Testis (tissue), 3 donors: ENCODE measurements around the gene NUDT2. TPM values are rescaled to one million over a fixed set of nuclear protein-coding genes. Genes with fewer than 3 reads are reported as not detected.

Source experiments
- DNase-seq: peaks from one replicate; pipeline ENCODE4 v3.0.0-alpha.2; 2019
- H3K27ac ChIP-seq, 2 donors: fragments of 200-600 bp; sonication (generic); one replicate each; pipeline ENCODE4 v1.5.1; 2019
- H3K27me3 ChIP-seq: fragments of 200-600 bp; sonication (generic); one replicate; pipeline ENCODE4 v1.5.1; 2019
- H3K36me3 ChIP-seq: fragments of 200-600 bp; sonication (generic); one replicate; pipeline ENCODE4 v1.5.1; 2017; ENCODE audit warnings: low read depth; ENCODE audit errors: missing control alignments
- H3K4me1 ChIP-seq: fragments of 200-600 bp; sonication (generic); one replicate; pipeline ENCODE4 v1.5.1; 2019
- H3K4me3 ChIP-seq, 2 donors: fragments of 200-600 bp; sonication (generic); one replicate each; pipeline ENCODE4 v1.5.1; 2017 to 2019
- H3K9me3 ChIP-seq: fragments of 200-600 bp; sonication (generic); one replicate; pipeline ENCODE4 v1.5.1; 2017
- POLR2A ChIP-seq: fragments of 450-650 bp; IDR thresholded peaks from one replicate; pipeline ENCODE4 v1.6.1; 2017; ENCODE audit warnings: antibody characterized with exemption, mild to moderate bottlenecking, moderate library complexity
- WGBS, 2 donors: methylation state at CpG; one replicate each; pipeline ENCODE4 v1.1.5; 2018; 5-methylcytosine and 5-hydroxymethylcytosine counted together
- intact Hi-C: fragments of 100-400 bp; cut with DNase I; formaldehyde crosslinking; loops from one replicate; pipeline ENCODE4 v1.15.1; 2023; ENCODE audit warnings: low total_unique reads
- polyA plus RNA-seq: library from polyadenylated mRNA; stranded (reverse); fragments of 350-450 nt; fragmentation: Illumina TruSeq; extraction: RNeasy Lipid Tissue Mini Kit (QIAGEN cat#74804); gene quantifications from one replicate; pipeline ENCODE4 v1.2.3, GENCODE V29; 2014; ENCODE audit warnings: low read depth, low replicate concordance; ENCODE audit not compliant: insufficient read depth
- total RNA-seq, 2 donors: library from RNA; depleted of rRNA; stranded (reverse); fragments of >200 nt; gene quantifications; one replicate each; pipeline ENCODE4 v1.2.3, GENCODE V29; 2016
- TF ChIP-seq, protein P1 (sequence below), 3 experiments: fragments of 450-650 bp in 2 of 3; fragments of 200-600 bp in 1 of 3; sonication (generic) in 1 of 3; IDR thresholded peaks; one replicate each; pipeline ENCODE4 v1.5.1; 2016 to 2019; ENCODE audit warnings: antibody characterized with exemption in 3 of 3, mild to moderate bottlenecking in 2 of 3, moderate library complexity in 1 of 3

The NUDT2 gene
- total and polyA plus RNA-seq, 3 donors from 2014 or later = 16.7 to 21.1 (median 20.9) TPM

DNA sequence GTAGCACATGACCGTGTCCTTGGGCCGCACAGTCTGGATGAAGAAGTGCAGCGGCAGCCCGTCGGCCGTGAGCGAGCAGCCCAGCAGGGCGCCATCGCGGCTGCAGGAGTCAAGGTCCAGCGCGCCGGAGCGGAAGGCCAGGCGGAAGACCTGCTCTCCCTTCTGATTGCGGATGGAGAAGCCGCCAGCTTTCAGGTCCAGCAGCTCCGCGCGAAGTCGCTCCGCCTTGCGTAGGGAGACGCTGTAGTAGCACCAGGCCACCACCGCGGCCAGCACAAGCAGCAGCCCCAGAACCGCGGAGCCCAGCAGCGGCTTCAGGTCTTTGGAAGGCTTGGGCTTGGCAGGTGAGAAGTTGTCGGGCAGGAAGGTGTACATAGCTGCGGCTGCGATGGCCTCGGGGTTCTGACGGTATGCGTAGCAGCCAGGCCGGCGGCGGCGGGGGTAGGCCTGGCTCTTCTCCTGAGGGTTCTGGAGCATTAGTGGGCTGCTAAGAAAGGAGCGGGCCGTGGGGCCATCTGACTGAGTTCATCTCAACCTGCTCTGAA lies 43.2 kb downstream of the NUDT2 start:
- H3K9me3 ChIP-seq = no peaks in the 10 kb centered on the region
- intact Hi-C loops = no loop called here
- H3K27ac ChIP-seq = no peak overlapping the region
- WGBS, 2 donors = 56 to 72% methylated on average over 12 to 40 of the region's 41 CpGs
- H3K4me1 ChIP-seq = peaks cover 8% of the 10 kb centered on the region
- peak overlapping the region; percentile 21 to 33 for H3K4me3 ChIP-seq
- TF ChIP-seq POLR2A = no peak
- TF ChIP-seq, protein P1, sequence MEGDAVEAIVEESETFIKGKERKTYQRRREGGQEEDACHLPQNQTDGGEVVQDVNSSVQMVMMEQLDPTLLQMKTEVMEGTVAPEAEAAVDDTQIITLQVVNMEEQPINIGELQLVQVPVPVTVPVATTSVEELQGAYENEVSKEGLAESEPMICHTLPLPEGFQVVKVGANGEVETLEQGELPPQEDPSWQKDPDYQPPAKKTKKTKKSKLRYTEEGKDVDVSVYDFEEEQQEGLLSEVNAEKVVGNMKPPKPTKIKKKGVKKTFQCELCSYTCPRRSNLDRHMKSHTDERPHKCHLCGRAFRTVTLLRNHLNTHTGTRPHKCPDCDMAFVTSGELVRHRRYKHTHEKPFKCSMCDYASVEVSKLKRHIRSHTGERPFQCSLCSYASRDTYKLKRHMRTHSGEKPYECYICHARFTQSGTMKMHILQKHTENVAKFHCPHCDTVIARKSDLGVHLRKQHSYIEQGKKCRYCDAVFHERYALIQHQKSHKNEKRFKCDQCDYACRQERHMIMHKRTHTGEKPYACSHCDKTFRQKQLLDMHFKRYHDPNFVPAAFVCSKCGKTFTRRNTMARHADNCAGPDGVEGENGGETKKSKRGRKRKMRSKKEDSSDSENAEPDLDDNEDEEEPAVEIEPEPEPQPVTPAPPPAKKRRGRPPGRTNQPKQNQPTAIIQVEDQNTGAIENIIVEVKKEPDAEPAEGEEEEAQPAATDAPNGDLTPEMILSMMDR (IDR thresholded peaks at IDR 0.05) = no peak
- peak; percentile 55 for DNase-seq
- no peaks in the 10 kb centered on the region for H3K27me3 ChIP-seq
- no peaks in the 10 kb centered on the region for H3K36me3 ChIP-seq

DNA sequence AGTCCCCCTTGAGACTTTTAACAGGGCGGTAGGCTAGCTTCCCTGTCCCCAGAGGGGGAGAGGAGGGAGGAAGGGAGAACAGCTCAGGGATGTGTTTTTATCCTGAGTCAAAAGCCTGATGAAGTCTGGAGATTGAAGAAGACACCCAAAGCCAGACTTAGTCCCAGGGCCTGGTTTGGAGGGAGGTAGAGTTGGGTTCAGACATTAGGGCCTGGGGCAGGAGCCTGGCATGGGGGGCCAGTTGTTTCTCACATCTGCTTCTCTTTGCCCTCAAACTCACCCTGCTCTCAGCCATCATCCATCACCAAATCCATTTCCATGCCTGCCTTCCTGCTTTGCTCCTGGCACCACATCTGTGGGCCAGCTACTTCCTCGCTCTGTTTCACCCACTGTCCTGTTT lies 44.4 kb downstream of the NUDT2 start:
- WGBS, 2 donors = 72 to 92% methylated on average over 2 of the region's 2 CpGs
- H3K4me1 ChIP-seq = peaks cover 8% of the 10 kb centered on the region
- DNase-seq = no peak
- no peaks in the 10 kb centered on the region for H3K36me3 ChIP-seq
- H3K27ac ChIP-seq = no peak overlapping the region
- TF ChIP-seq, protein P1 (IDR thresholded peaks at IDR 0.05) = no peak
- TF ChIP-seq POLR2A = no peak
- H3K9me3 ChIP-seq = no peaks in the 10 kb centered on the region
- H3K4me3 ChIP-seq = no peak overlapping the region
- intact Hi-C loops = no loop called here
- no peaks in the 10 kb centered on the region for H3K27me3 ChIP-seq

DNA sequence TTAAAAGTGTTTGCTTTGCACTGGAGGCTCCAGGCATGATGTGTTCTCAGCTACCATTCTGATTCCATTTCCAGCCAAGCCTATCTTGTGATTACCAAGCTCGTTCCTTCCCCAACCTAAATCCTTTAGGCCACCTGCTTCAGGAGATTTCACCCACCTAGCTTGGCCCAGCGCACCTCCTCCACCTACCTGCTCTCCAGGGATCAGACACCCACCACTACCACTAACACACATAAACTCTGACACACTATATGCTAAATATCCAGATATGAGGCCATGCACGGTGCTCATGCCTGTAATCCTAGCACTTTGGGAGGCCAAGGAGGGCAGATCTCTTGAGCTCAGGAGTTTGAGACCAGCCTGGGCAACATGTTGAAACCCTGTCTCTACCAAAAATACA lies 45.0 kb downstream of the NUDT2 start:
- no peak for DNase-seq
- no peak overlapping the region for H3K4me3 ChIP-seq
- H3K36me3 ChIP-seq = no peaks in the 10 kb centered on the region
- WGBS, 2 donors = 92 to 98% methylated on average over 3 of the region's 3 CpGs
- peaks cover 8% of the 10 kb centered on the region for H3K4me1 ChIP-seq
- intact Hi-C loops = no loop called here
- no peaks in the 10 kb centered on the region for H3K27me3 ChIP-seq
- no peak overlapping the region for H3K27ac ChIP-seq
- no peaks in the 10 kb centered on the region for H3K9me3 ChIP-seq
- no peak for TF ChIP-seq POLR2A
- TF ChIP-seq, protein P1 (IDR thresholded peaks at IDR 0.05) = no peak

DNA sequence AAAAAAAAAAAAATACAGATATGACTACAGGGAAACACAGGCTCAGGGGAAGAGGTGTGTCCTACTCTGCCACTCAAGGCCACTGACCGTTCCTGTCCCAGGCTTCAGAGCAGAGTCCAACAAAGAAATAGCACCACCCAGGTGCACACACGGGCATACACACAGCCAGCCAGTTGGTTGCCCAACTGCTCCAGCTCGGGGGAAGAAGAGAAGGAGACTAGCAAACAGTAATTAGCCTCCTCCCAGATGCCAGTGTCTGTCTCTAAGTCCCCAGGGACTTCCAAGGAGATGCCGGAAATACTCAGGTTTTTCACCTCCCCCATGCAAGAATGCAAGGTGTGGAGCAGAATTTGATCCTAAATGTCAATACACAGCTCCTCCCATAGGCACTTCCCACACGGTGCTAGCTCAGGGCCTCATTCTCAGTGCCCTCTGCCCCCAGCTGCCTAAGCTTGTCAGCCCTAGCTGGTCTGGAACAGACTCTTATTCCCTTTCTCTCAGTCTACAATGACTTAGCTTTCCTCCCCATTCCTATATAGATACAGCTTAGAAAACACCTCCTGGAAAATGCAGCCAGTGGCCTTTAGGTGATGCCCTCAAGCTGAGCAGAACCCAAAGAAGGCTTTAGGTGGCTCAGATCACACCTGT lies 45.7 kb downstream of the NUDT2 start:
- TF ChIP-seq, protein P1 (IDR thresholded peaks at IDR 0.05) = no peak
- no peak for TF ChIP-seq POLR2A
- no peak for DNase-seq
- H3K4me1 ChIP-seq = peaks cover 11% of the 10 kb centered on the region
- H3K27ac ChIP-seq = no peak overlapping the region
- intact Hi-C loops = loop anchor here (5.0 kb wide), 1 partner anchor 43 kb away; no protein-coding TSS in a partner anchor
- H3K27me3 ChIP-seq = no peaks in the 10 kb centered on the region
- H3K4me3 ChIP-seq = no peak overlapping the region
- no peaks in the 10 kb centered on the region for H3K36me3 ChIP-seq
- H3K9me3 ChIP-seq = no peaks in the 10 kb centered on the region
- WGBS, 2 donors = 62 to 67% methylated on average over 4 to 5 of the region's 5 CpGs
